HG03575 (cell line): ENCODE measurements around the gene ALKBH2.

Source experiments
- ATAC-seq: cut with Tn5 transposase; IDR thresholded peaks from one replicate; pipeline ENCODE4 v1.9.1; 2021; ENCODE audit not compliant: unreplicated experiment, insufficient number of reproducible peaks, low FRiP score; ENCODE audit errors: extremely low read depth

ALKBH2 gene

DNA sequence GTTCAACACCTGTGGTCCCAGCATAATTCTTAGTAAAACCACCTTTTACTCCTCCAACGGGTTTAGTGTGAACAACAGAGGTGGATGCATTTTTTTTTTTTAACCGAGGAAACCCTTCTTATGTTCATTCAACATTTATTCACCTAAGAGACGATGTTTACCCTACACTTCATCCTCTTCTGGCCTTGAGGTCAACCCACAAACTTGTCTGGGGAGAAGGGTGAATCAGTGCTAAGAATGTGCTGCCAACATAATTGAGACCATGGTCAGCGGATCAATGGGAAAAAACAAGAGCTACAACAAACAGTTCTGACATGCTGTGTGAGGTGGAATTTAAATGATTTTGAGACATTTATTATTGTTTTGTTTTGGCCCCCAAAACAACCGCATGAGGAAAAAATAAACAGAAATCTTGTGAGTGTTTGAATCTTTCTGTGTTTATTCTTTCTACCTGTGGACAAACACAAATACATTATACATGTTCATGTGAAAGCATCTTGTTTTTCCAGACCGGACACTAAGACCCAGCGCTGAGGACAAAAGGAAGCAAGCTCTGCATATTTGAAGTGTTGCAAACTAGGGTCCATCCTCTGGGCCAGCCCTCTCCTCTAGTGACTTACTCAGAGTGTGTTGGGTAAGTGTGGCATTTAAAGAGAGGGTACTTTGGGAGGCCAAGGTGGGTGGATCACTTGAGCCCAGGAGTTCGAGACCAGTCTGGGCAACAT, 46.0 kb downstream of the ALKBH2 start:
- ATAC-seq = no peak

DNA sequence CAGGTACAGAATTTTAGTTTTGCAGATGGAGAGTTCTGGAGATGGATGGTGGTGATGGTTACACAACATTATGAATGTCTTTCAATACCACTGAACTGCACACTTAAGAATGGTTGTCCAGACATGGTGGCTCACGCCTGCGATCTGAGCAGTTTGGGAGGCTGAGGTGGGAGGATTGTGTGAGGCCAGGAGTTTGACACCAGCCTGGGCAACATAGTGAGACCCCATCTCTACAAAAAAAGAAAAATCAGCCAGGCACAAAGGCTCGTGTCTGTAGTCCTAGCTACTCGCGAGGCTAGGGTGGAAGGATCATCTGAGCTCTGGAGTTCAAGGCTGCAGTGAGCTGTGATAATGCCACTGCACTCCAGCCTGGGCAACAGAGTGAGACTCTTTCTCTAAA, 49.0 kb downstream of the ALKBH2 start:
- ATAC-seq = no peak
